ENCODE measurements around the gene MTFMT.
"Not testable (repeated sequence)": the region's sequence is repeated elsewhere in the genome, so short reads cannot be mapped to it uniquely, and the experiment has no call there.

The MTFMT gene

GRCh38 chr15:65028921-65029735, at the start of gene MTFMT:
TSS of gene MTFMT (minus strand) at chr15:65029639. CDS start at chr15:65029613, 26 bp downstream.
- in situ Hi-C loops (cut with HindIII; ENCODE audit: low sequenced_read_pairs) = no loop called here

GRCh38 chr15:65077981-65078352, 48.5 kb upstream of the MTFMT start:
- in situ Hi-C loops (cut with HindIII; ENCODE audit: low sequenced_read_pairs) = no loop called here

- in situ Hi-C loops (cut with HindIII; ENCODE audit: low sequenced_read_pairs) = no loop called here
Measured at GRCh38 chr15:65077291-65077980, 48.0 kb upstream of the MTFMT start.

GRCh38 chr15:65076486-65077290, 47.2 kb upstream of the MTFMT start, which contains the start of gene KBTBD13:
TSS of gene KBTBD13 (plus strand) at chr15:65076746. CDS start at chr15:65076816, 70 bp downstream.
- in situ Hi-C loops (cut with HindIII; ENCODE audit: low sequenced_read_pairs) = no loop called here

- in situ Hi-C loops (cut with HindIII; ENCODE audit: low sequenced_read_pairs) = not testable (repeated sequence)
Measured at GRCh38 chr15:65075607-65076395, 46.4 kb upstream of the MTFMT start.

GRCh38 chr15:65074946-65075345, 45.5 kb upstream of the MTFMT start:
- in situ Hi-C loops (cut with HindIII; ENCODE audit: low sequenced_read_pairs) = not testable (repeated sequence)

- in situ Hi-C loops (cut with HindIII; ENCODE audit: low sequenced_read_pairs) = no loop called here
Measured at GRCh38 chr15:65072617-65073016, 43.2 kb upstream of the MTFMT start.

GRCh38 chr15:65072027-65072426, 42.6 kb upstream of the MTFMT start:
- in situ Hi-C loops (cut with HindIII; ENCODE audit: low sequenced_read_pairs) = no loop called here

- in situ Hi-C loops (cut with HindIII; ENCODE audit: low sequenced_read_pairs) = no loop called here
Measured at GRCh38 chr15:65071381-65071811, 42.0 kb upstream of the MTFMT start.

- in situ Hi-C loops (cut with HindIII; ENCODE audit: low sequenced_read_pairs) = no loop called here
Measured at GRCh38 chr15:65069779-65070546, 40.5 kb upstream of the MTFMT start.

GRCh38 chr15:65069179-65069578, 39.7 kb upstream of the MTFMT start:
- in situ Hi-C loops (cut with HindIII; ENCODE audit: low sequenced_read_pairs) = no loop called here

GRCh38 chr15:65068403-65068788, 39.0 kb upstream of the MTFMT start:
- in situ Hi-C loops (cut with HindIII; ENCODE audit: low sequenced_read_pairs) = no loop called here

GRCh38 chr15:65067645-65068402, 38.4 kb upstream of the MTFMT start, which contains the start of gene RASL12:
TSS of gene RASL12 (minus strand) at chr15:65067991. CDS start at chr15:65067835, 156 bp downstream.
- in situ Hi-C loops (cut with HindIII; ENCODE audit: low sequenced_read_pairs) = no loop called here

GRCh38 chr15:65067317-65067644, 37.8 kb upstream of the MTFMT start:
- in situ Hi-C loops (cut with HindIII; ENCODE audit: low sequenced_read_pairs) = no loop called here

GRCh38 chr15:65066635-65067316, 37.3 kb upstream of the MTFMT start:
- in situ Hi-C loops (cut with HindIII; ENCODE audit: low sequenced_read_pairs) = no loop called here

- in situ Hi-C loops (cut with HindIII; ENCODE audit: low sequenced_read_pairs) = no loop called here
Measured at GRCh38 chr15:65066001-65066634, 36.7 kb upstream of the MTFMT start.

- in situ Hi-C loops (cut with HindIII; ENCODE audit: low sequenced_read_pairs) = no loop called here
Measured at GRCh38 chr15:65062726-65063125, 33.3 kb upstream of the MTFMT start.

GRCh38 chr15:65062061-65062460, 32.6 kb upstream of the MTFMT start:
- in situ Hi-C loops (cut with HindIII; ENCODE audit: low sequenced_read_pairs) = no loop called here
